NCI-H146 (cell line): ENCODE results near the gene NTRK3.
A peak's percentile ranks its signal among the peaks of the same experiment; 100 is the strongest.

Source experiments
- DNase-seq: peaks from one replicate; lab custom pipeline; 2025; lab: John Stamatoyannopoulos, UW

The NTRK3 gene

DNA sequence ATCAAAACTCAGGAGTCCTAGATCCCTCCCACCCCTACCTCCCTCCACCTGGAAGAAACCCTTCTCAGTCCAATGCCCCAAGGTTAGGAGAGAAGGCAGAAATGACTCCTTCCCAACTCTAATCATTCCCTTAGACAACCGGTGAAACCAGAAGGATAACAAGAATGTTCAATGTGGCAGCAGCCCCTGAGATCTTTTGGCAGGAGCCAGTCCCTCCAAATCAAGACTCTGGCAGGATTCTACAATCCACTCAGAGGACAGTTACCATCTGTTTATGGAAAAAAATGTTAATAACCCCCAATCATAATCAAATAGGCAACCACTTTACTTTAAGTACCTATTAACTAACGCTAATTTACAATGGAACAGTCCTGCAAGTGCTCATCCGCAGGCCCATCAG, 136.5 kb downstream of the NTRK3 start:
- no peak for DNase-seq

DNA sequence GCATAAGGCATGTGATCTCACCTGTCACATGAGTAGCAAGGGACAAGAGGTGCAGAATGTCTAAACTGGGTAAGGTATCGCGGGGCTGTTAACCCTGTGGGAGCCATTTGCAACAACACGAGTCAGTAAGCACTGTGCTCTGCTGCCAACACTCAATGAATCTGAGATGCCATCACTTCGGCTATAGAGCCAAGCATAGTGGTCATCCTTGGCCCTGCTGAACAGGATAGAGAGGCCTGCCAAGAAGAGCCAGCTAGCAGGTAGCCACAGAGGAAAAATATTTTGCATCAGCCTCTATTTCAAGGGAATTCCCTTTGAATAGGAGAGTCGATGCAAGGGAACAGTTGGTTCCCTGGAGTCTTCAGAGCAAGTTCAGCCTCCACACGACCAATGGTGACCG, 137.8 kb downstream of the NTRK3 start:
- no peak for DNase-seq

DNA sequence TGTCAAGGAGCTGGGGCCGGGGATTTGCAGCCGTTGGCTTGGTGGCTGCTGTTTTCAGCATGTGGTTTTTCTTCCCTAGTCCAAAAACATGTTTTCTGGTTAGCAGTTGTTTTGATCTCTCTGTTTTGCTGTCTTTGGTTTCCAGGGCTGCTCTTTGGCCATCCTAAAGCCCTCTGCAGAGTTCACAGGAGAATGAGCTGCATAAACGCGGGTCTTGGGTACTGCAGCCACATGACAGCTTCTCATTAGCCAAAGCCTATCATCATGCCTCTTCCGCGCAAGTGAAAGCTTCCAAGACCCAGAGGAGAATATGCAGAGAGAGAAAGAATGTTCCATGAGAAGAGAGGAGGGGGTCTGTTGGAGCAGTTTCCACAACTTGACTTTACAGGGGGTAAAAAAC, 138.5 kb downstream of the NTRK3 start:
- DNase-seq: no peak

DNA sequence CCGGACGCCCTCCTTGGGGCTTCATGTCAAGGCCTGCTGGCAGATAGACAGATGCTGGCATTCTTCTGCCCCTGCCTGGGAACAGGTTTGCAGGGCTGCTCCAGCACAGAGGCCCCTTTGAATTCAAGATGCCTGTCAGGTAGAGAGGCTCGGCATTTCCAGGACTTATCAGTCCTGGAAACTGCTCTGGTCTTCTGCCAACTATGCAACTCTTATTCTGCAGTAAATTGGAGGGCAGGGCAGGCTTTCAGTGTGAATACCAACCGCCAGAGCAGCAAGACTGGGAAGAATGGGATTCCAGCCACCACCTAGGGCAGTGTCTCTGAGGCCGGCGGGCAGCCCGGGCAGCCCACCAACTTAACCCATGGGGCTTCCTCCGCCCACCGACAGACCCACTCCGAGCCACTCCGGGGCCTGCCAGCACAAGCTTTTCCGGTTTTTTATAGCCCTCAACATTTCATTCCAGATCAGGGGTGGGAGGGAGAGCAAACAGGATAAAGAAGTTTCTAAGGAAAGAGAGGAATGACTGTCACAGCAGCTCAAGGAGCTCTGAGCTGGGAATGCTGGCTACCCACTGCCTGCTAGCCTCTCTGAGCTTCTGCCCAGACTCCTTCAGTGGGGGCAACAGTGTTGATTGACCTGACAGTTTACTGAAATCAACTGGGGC, 140.9 kb downstream of the NTRK3 start:
- DNase-seq: no peak

DNA sequence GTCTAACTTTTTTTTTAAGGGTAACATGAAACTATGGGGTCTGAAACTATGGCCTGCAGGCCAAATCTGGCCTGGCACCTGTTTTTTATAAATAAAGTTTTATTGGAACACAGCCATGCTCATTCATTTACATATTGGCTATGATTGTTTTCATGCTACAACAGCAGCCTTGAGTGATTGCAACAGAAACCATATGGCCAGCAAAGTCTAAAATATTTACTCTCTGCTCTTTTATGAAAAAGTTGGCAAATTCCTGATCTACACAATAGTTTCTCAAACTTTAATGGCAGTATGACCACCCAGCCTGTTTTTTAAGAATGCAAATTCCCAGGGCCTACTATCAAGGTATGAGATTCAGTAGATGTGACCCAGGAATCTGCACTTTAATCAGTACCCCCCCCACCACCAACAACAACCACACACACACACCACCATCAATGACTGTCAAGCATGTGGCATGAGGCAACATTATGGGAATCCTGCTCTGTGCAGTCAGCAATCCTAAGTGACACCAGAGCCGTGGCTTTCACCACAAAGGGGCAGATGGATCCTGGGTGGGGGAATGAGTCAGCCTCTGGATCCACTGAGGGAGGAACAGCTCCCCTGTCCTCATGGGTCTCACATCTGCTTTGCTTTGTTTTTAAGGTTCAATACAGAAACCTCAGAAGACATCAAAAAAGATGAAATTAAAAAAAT, 142.8 kb downstream of the NTRK3 start:
- DNase-seq: no peak

DNA sequence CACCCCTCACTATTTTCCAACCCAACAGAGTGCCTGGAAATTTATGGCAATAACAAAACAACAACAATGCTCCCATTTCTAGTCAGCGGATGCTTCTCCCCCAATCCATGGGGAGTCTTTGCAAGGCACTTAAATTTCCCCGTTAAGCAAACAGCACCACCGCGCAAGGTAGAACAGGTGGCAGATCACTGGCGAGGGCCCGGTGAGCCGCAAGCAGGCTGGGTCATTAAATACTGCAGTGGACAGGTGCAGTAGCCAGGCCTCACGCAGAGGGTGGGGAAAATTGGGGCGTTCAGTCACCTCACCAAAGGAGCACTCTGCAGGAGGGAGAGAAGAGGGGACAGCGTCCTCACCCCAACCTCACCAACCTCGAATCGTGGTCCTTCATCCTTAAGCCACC, 147.5 kb downstream of the NTRK3 start:
- DNase-seq: peak; percentile 15

DNA sequence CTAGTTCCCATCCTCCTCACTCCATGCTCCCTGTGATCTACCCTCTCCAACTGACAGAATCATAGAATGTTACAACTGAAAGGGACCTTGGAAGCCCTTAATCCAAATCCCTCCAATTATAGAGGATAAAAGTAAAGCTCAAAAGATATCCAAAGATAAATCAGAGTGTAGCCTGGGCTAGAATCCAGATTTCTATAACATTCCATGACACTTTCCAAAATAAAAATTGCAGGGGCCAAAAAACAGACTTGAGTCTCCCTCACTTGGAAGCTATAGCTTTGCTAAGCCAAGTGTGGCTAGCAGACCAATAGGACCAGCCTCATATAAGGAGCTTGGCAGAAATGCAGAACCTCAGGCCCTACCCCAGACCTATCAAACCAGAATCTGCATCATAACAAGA, 148.1 kb downstream of the NTRK3 start:
- DNase-seq: no peak

DNA sequence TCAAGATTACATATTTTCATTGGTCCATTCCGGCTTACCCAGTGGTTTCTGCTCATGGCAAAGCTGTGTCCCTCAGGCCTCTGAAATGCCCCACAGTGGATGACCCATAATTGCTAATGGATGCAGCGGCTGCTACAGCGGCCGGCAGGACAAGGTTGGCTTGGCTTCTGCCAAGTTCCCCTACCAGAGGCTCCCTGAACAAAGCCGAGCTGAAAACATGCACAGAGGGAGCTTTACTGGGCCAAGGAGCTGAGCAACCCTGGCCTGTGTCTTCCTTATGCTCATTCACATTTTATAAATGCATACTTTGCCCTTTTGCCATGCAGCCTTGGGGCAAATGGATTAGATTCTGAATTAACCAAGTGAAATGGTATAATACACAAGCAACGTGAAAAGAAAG, 150.5 kb downstream of the NTRK3 start:
- DNase-seq: no peak

DNA sequence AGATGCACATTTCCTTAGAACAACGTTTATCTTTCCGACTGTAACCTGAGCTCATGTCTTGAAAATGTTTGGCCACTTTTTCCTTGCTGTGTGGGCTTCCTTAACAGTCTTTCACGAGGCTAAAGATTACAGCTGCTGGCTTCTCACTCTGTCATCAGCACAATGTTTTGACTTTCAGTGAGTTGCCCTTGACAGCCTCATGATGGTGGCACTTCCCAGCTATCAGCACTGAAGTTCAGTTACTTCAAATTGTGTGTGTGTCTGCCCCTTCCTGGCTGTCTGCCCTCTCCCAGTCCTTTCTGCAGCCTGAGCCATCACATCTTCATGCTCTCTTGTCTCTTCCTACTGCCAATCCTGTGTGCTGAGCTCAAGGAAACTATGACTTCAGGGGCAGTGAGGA, 152.2 kb downstream of the NTRK3 start:
- DNase-seq: no peak

DNA sequence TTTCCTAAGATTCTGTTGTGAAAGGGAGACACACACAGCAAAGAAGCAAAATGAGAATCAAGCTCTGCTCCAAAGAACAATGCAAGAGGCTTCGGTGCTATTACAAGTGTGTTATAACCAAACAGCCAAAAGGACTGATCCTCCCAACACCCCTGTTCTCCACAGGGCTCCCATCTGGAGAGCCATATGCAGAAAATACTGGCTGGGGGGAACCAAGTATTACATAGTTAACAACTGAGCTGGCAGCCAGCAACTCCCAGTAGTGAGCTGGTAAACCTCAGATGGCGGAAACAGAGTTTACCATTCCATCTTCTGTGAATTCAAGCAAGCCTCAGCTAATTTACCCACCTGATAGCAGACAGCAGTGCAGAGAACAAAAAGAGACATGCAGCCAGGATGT, 156.4 kb downstream of the NTRK3 start:
- DNase-seq: no peak

DNA sequence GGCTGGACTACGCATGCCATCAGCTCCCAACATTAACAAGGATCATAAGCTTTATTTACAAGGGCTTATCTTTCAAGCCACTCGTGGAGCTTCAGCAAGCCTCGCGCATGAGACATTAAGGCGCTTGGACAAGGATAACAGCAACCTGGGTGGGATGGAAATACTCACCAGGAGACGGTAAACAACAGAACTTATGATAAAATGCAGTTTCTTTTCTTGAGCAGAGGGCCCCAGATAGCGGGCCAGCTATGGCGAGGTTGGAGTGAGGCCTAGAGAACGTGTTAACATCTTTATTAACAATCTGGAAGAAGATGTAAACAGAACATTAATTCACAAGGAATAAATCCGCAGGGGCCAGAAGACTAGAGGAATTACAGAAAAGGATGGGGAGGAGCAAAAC, 158.2 kb downstream of the NTRK3 start:
- no peak for DNase-seq

DNA sequence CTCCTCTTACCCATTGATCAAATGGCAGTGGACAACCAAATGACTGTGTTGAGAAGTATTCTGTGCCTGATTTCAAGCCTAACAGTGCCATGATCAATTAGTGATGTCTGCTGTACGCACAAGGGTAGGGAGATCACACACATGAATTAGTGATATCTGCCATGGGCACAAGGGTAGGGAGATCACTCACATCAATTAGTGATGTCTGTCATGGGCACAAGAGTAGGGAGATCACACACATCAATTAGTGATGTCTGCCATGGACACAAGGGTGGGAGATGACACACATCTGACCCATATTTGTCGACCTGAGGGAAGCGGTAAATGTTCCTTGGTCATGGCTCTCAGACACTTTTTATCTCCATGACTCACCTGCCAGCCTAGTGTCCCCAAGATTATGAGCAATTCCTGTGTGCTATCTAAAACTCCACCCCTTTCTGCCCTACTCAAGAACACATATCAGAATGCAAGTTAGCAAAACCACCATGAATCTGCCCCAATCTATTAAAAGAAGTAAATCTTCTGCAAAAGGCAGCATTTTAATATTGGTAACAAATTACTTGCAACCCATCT, 165.0 kb downstream of the NTRK3 start:
- DNase-seq: no peak

DNA sequence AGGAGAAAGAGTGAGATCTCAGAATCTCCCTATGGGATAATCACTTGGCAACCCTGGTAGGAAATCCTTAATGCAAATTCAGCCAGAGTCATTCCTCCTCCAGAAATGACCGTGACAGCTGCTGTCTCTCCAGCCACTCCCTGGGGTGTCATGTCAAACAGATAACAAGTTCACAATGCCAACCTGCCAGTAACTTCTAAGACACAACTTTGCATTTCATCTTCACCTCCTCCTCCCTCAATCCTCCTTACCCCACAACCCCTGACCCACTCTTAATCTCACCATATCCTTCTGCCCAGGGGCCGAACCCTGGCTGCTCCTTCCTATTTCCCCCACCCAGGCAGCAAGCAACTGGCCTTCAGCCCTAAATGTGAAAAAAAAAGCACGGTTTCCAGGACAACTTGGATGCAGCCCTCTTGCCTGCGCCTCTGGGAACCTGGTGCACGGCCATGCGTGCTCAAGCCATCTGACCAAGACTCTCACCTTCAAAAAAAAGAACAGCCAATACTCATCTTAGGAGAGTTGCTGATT, 166.0 kb downstream of the NTRK3 start:
- DNase-seq: no peak

DNA sequence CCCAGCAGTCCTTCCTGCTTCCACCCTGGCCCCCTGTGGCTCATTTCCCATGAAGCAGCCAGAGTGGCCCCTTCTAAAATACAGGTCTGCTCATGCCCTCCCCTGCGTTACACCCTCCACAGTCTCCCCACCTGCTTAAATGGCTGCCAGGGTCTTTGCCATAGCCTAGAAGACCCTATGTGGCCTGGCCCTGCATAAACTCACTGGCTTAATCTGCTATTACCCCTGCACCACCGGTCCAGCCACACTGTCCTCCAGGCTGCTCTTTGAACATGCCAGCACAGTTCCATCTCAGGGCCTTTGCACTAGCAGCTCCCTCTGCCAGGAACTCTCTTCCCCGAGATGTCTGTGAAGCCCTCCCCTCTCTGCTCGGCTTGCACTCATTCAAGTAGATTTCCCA, 166.8 kb downstream of the NTRK3 start:
- DNase-seq: no peak

DNA sequence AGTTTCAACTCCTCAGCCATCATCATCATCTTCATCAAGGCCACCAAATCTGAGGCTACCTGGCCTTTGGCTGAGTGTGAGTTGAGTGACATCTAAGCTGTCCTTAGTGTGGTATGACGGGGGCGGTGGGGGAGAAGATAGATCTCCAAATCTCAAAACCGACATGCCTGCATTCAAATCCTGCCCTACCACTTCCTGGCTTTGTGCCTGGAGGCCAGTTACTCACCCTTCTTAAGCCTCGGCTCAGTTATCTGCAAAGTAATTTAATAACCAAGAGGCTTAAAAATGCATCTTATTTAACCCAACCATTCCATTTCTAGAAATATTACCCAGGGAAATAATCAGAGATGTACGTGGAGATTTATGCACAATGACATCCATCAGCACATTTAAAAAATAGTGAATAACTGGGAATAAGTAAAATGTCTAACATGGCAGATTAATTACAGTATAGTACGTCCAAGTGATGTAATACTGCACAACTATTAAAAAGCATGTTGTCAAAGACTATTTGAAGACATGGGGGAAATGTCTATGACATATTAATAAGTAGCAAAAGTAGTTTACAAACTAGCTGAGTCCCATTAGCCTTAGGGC, 167.4 kb downstream of the NTRK3 start:
- DNase-seq: no peak

DNA sequence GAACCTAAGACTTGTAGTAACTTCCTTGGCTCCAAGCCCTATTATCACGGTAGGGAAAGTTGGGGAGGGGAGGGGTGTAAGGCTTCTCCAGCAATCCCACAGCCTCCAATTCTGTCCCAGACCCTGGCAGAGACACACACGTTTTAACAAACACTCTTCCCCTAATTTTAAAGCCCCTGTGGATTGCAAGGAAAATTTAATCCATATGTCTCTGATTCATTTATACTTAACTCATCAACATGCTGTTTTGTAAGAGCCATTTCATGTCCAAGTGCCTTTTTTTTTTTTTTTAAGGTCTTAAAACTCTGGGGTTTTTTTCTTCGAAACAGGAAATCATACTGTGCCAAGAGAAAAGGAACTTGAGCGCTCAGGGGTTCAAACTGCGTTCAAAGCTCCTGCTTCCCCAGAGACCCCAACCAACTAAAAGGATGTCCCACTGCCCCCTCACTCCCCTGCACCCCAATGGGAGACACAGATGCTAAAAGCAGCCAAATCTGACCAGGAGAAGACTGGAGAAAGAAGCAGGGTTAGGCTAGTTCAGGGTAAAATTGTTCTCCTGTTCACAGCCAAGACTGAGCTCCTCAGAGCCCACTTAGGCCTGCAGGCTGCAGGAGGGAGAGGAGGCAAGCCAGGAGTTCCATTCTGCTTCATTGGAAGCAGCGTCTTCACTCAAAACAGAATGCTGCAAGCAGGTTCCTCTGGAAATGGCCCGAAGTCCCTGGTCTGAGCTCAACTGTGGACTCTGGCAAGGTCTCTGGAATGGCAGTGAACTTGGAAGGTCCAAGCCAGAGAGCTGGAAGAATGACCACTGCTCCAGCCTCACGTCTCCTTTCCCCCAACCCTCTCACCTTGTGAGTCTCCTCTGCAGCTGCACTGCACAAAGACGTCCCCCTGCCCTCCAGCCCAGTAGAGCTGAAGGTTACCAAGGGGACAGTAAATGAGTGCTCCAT, 172.5 kb downstream of the NTRK3 start:
- no peak for DNase-seq

DNA sequence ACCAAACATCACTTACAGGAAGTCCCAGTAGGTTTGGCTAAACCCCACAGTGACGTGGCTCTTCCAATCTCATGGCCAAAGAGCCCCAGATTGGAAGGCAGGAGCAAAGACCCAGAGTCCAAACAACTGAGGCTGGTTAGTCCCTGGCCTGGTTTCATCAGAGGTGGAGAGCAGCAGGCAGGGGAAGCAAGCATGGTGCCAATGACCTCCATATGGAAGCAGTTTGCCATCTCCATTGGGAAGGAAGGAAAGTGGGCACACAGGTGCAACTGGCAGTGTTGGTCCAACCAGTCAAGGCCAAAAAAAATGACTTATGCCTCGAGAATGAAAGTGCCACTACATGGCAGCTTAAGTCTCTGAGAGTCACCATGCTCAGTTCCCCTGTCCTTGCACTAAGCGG, 175.9 kb downstream of the NTRK3 start:
- DNase-seq: no peak

DNA sequence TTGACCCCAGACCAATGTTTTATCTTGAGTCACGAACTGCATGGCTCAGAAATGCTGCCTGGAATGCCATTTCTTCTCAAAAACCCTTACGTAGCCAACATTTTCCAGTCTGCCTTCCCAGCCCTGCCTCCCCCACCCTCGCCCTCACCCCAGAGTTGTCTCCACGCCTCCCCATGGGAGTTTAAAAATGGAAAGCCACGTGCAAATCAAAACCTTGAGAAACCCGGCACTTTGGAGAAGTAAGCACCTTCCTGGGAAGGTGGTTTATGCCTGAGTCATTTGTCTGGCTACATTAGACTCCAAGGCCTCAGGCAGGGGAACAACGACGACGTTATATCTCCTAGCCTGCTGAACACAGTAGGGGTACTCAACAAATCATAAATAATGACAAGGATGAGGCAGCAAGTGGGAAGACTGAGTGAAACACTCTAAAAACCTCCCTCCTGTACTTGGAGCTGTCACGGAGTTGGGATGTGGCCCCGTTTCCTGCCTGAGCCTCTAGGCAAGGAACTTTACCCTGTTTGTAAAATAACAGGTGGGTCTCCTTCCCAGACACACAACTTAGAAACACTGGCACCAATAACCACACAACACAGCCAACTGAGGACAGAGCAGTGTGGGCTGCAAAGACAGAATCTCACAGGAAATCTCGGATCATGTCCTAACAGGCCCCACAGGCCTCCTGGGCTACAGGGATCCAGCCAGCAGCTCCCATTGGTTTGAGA, 179.1 kb downstream of the NTRK3 start:
- DNase-seq: no peak

DNA sequence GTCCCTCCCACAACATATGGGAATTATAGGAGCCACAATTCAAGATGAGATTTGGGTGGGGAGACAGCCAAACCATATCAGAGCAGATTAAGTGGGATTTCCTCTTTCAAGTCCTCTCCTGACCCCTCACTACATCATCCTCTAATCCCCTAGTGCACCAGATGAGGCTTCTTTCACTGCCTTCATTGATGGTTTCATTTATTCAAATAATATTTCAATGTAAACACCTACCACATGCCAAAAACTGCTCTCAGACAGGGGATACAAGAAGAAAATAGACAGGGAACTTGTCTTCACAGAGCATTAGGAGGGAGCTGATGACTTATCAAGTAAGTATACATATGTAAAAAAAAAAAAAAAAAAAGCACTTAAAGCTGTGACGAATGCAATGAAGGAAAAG, 180.2 kb downstream of the NTRK3 start:
- DNase-seq: no peak

DNA sequence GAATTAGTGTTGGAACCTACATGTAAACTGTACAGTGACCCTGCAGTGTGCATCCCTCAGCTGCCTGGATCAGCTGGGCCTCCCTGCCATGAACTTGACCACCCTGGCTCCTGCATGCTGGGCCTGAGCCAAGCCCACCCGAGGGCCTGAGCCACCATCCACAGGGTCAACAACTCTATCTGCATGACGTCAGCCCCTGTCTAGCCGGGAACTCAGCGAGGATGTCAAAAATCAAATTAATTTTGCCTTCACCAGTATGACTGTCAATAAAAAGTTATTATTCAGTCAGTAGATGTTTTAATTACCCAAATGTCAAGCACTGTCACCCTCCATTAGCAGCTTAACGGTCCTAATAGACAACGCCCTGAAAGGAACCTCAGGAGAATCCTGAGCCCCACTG, 181.4 kb downstream of the NTRK3 start:
- no peak for DNase-seq

DNA sequence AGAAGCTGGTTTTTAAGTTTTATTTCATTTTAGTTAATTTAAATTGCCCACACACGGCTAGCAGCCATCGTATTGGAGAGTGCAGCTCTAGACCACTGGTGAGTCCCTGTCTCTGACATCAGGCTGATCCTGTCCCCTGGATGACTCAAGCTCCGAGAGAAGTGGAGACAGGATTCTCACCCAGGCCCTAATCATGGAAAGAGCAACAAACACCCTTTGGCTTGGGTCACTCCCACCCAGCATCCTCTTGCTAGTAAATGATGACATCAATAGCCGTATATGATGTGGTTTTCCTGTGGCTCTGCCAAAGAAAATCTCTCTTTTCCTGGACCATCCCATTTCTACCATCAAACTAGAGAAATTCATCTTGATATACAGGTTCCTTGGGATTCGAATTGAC, 182.2 kb downstream of the NTRK3 start:
- DNase-seq: no peak

DNA sequence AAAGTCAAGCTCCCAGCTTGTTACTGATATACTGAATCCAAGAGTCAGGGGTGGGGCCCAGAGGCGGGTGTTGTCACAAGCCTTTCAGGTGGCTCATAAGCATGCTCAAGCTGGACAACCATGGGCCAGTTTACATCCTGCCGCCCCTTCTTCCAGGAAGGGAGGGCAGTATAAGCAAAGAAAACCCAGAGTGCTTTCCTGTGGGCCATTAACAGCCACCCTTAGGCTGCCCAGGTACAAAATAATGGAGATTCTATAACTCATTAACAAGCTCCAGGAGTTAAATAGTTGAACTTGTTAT, 183.2 kb downstream of the NTRK3 start:
- DNase-seq: no peak
